ENCODE measurements around the gene PCDHB3.

DNA sequence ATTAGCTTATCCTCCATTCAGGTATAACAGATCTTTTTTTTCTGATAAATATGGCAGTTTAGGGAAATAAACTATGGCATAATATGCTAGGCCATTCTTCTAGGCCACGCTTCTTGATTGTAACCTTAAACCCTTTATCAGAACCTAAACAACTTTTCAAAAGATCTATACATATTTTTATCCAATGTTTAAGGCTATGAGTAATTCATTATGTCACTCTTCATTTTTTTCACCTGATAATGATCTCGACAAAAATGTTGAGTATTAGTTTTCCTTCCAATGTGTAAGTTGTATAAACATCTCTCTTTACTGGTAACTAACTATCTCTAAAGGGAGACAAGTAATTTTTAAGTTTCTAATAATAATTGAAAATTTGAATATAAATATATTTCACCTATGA is 19.0 kb downstream of the PCDHB3 start:
- no peak for TF ChIP-seq EZH2phosphoT487 (IDR thresholded peaks at IDR 0.05; ENCODE audit: low read length)
- TF ChIP-seq, protein P1, sequence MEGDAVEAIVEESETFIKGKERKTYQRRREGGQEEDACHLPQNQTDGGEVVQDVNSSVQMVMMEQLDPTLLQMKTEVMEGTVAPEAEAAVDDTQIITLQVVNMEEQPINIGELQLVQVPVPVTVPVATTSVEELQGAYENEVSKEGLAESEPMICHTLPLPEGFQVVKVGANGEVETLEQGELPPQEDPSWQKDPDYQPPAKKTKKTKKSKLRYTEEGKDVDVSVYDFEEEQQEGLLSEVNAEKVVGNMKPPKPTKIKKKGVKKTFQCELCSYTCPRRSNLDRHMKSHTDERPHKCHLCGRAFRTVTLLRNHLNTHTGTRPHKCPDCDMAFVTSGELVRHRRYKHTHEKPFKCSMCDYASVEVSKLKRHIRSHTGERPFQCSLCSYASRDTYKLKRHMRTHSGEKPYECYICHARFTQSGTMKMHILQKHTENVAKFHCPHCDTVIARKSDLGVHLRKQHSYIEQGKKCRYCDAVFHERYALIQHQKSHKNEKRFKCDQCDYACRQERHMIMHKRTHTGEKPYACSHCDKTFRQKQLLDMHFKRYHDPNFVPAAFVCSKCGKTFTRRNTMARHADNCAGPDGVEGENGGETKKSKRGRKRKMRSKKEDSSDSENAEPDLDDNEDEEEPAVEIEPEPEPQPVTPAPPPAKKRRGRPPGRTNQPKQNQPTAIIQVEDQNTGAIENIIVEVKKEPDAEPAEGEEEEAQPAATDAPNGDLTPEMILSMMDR (IDR thresholded peaks at IDR 0.05; ENCODE audit: low read length) = no peak
- no peak for TF ChIP-seq EZH2 (optimal IDR thresholded peaks at IDR 0.05; ENCODE audit: low read depth, low read length)

Measured in MM.1S (cell line).